Mucosa of rectum (tissue), 2 donors: ENCODE data around the gene DGKH.

Experiments used
- H3K27ac ChIP-seq, 2 donors: one replicate each; pipeline ENCODE4 v1.7.0; 2013; ENCODE audit warnings: inconsistent platforms in 2 of 2, low read depth in 2 of 2, low read length in 2 of 2
- H3K27me3 ChIP-seq, 2 donors: one replicate each; pipeline ENCODE4 v1.7.0; 2013; ENCODE audit warnings: low read length in 2 of 2; ENCODE audit not compliant: control insufficient read depth in 2 of 2, insufficient read depth in 2 of 2
- H3K36me3 ChIP-seq, 2 donors: one replicate each; pipeline ENCODE4 v1.7.0; 2013; ENCODE audit warnings: low read length in 2 of 2; ENCODE audit not compliant: control insufficient read depth in 2 of 2, insufficient read depth in 2 of 2
- H3K4me1 ChIP-seq, 2 donors: one replicate each; pipeline ENCODE4 v1.7.0; 2013; ENCODE audit warnings: low read length in 2 of 2, mild to moderate bottlenecking in 1 of 2; ENCODE audit not compliant: control insufficient read depth in 2 of 2, insufficient read depth in 2 of 2
- H3K4me3 ChIP-seq, 2 donors: one replicate each; pipeline ENCODE4 v1.7.0; 2013; ENCODE audit warnings: low read length in 2 of 2
- H3K9ac ChIP-seq, 2 donors: one replicate each; pipeline ENCODE4 v1.7.0; 2013; ENCODE audit warnings: low read length in 2 of 2, low read depth in 1 of 2, mild to moderate bottlenecking in 1 of 2
- H3K9me3 ChIP-seq, 2 donors: one replicate each; pipeline ENCODE4 v1.7.0; 2013; ENCODE audit warnings: low read length in 2 of 2; ENCODE audit not compliant: control insufficient read depth in 2 of 2
- donor health status: healthy.
- donor health status: Normal muscosa, but diverticular disease.

The DGKH gene

GRCh38 chr13:42232671-42233070, 184.2 kb downstream of the DGKH start:
- peaks cover 5 to 11% of the 10 kb centered on the region in 2 donors for H3K36me3 ChIP-seq
- H3K27ac ChIP-seq = no peak overlapping the region

GRCh38 chr13:42233726-42234125, 185.3 kb downstream of the DGKH start:
- no peaks in the 10 kb centered on the region for H3K4me1 ChIP-seq
- H3K9me3 ChIP-seq = no peaks in the 10 kb centered on the region
- H3K9ac ChIP-seq = no peak overlapping the region
- H3K4me3 ChIP-seq = no peak overlapping the region
- H3K27me3 ChIP-seq = no peaks in the 10 kb centered on the region
- H3K36me3 ChIP-seq = peaks cover 5 to 11% of the 10 kb centered on the region in 2 donors
- no peak overlapping the region for H3K27ac ChIP-seq

More at GRCh38 chr13:42232671-42233070, 184.2 kb downstream of the DGKH start:
- Histone ChIP-seq H3K9ac (no peak overlapping the region), H3K4me1 (no peaks in the 10 kb centered on the region), H3K27me3 (no peaks in the 10 kb centered on the region), H3K9me3 (no peaks in the 10 kb centered on the region), H3K4me3 (no peak overlapping the region)

- no peak overlapping the region for H3K27ac ChIP-seq
- peaks cover 0 to 3% of the 10 kb centered on the region in 2 donors for H3K36me3 ChIP-seq
- H3K4me3 ChIP-seq = no peak overlapping the region
- H3K4me1 ChIP-seq = no peaks in the 10 kb centered on the region
- no peak overlapping the region for H3K9ac ChIP-seq
- H3K9me3 ChIP-seq = no peaks in the 10 kb centered on the region
- H3K27me3 ChIP-seq = no peaks in the 10 kb centered on the region
These were observed 190.7 kb downstream of the DGKH start for GRCh38 chr13:42239161-42239560.

- Histone ChIP-seq H3K9me3 (no peaks in the 10 kb centered on the region), H3K36me3 (no peaks in the 10 kb centered on the region), H3K27me3 (no peaks in the 10 kb centered on the region), H3K27ac (no peak overlapping the region), H3K4me3 (no peak overlapping the region), H3K9ac (no peak overlapping the region), H3K4me1 (no peaks in the 10 kb centered on the region)
These were observed 191.2 kb downstream of the DGKH start for GRCh38 chr13:42239644-42240043.

GRCh38 chr13:42246541-42246940, 198.1 kb downstream of the DGKH start:
- Histone ChIP-seq H3K4me3 (no peak overlapping the region), H3K4me1 (no peaks in the 10 kb centered on the region), H3K36me3 (no peaks in the 10 kb centered on the region), H3K9me3 (no peaks in the 10 kb centered on the region), H3K27me3 (no peaks in the 10 kb centered on the region), H3K27ac (no peak overlapping the region), H3K9ac (no peak overlapping the region)

GRCh38 chr13:42247883-42248282, 199.4 kb downstream of the DGKH start:
- H3K4me1 ChIP-seq = no peaks in the 10 kb centered on the region
- no peak overlapping the region for H3K27ac ChIP-seq
- H3K9ac ChIP-seq = no peak overlapping the region
- H3K27me3 ChIP-seq = no peaks in the 10 kb centered on the region
- no peaks in the 10 kb centered on the region for H3K36me3 ChIP-seq
- no peaks in the 10 kb centered on the region for H3K9me3 ChIP-seq
- H3K4me3 ChIP-seq = no peak overlapping the region

GRCh38 chr13:42255886-42256285, 207.4 kb downstream of the DGKH start:
- H3K27me3 ChIP-seq = no peaks in the 10 kb centered on the region
- no peaks in the 10 kb centered on the region for H3K36me3 ChIP-seq
- no peak overlapping the region for H3K27ac ChIP-seq
- H3K9ac ChIP-seq = no peak overlapping the region
- no peaks in the 10 kb centered on the region for H3K9me3 ChIP-seq
- H3K4me3 ChIP-seq = no peak overlapping the region
- H3K4me1 ChIP-seq = no peaks in the 10 kb centered on the region

GRCh38 chr13:42258747-42259146, 210.3 kb downstream of the DGKH start:
- Histone ChIP-seq H3K27ac (no peak overlapping the region), H3K36me3 (no peaks in the 10 kb centered on the region), H3K9ac (no peak overlapping the region), H3K27me3 (no peaks in the 10 kb centered on the region), H3K4me3 (no peak overlapping the region), H3K9me3 (no peaks in the 10 kb centered on the region), H3K4me1 (no peaks in the 10 kb centered on the region)

- Histone ChIP-seq H3K27me3 (no peaks in the 10 kb centered on the region), H3K9ac (no peak overlapping the region), H3K4me3 (no peak overlapping the region), H3K27ac (no peak overlapping the region), H3K36me3 (no peaks in the 10 kb centered on the region), H3K4me1 (no peaks in the 10 kb centered on the region), H3K9me3 (no peaks in the 10 kb centered on the region)
These were observed 211.1 kb downstream of the DGKH start for GRCh38 chr13:42259515-42259914.

- Histone ChIP-seq H3K9me3 (no peaks in the 10 kb centered on the region), H3K36me3 (no peaks in the 10 kb centered on the region), H3K4me3 (no peak overlapping the region), H3K9ac (no peak overlapping the region), H3K27me3 (no peaks in the 10 kb centered on the region), H3K4me1 (no peaks in the 10 kb centered on the region), H3K27ac (no peak overlapping the region)
These were observed 212.6 kb downstream of the DGKH start for GRCh38 chr13:42260903-42261654.
